ENCODE measurements around the gene KIR2DL4.
"Not testable (repeated sequence)": the region's sequence is repeated elsewhere in the genome, so short reads cannot be mapped to it uniquely, and the experiment has no call there.

Gene KIR2DL4

DNA sequence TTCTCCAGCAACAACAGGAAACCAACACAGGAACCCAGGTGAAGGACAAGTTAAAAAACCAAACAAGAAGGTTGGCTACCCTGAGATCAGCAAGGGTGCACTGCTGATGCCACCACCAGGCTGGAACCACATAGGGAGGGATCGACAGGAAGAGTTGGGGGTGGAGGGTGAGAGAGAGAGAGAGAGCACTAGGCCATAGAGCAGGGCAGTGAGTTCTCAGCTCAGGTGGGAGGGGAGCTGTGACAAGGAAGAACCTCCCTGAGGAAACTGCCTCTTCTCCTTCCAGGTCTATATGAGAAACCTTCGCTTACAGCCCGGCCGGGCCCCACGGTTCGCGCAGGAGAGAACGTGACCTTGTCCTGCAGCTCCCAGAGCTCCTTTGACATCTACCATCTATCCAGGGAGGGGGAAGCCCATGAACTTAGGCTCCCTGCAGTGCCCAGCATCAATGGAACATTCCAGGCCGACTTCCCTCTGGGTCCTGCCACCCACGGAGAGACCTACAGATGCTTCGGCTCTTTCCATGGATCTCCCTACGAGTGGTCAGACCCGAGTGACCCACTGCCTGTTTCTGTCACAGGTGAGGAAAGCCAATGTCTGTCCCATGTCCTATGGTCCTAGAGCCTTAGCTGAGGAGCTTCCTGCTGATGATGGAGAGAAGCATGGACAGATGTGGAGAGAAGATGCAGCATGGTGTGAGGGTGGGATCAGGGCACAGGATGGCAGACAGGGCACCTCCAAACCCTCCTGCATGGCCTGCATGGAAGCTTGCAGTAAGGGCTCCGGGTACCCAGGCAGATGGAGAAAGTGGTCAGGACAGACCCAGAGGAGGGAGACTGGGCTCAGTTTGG is 2.5 kb downstream of the KIR2DL4 start:
- no peak for DNase-seq

- no peak for DNase-seq
Observed at GRCh38 chr19:54806516-54806838, 3.1 kb downstream of the KIR2DL4 start.

GRCh38 chr19:54814571-54814970 is 11.2 kb downstream of the KIR2DL4 start:
- DNase-seq = not testable (repeated sequence)

DNA sequence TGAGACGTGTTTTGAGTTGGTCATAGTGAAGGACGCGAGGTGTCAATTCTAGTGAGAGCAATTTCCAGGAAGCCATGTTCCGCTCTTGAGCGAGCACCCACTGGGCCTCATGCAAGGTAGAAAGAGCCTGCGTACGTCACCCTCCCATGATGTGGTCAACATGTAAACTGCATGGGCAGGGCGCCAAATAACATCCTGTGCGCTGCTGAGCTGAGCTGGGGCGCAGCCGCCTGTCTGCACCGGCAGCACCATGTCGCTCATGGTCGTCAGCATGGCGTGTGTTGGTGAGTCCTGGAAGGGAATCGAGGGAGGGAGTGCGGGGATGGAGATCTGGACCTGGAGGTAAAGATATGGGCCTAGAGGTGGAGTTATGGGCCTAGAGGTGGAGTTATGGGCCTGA is 12.8 kb downstream of the KIR2DL4 start, which contains the start of gene KIR3DL1:
Gene KIR3DL1, plus strand, starts transcription at position 218 of the 400 bp plus-strand sequence.
- DNase-seq = not testable (repeated sequence)

DNA sequence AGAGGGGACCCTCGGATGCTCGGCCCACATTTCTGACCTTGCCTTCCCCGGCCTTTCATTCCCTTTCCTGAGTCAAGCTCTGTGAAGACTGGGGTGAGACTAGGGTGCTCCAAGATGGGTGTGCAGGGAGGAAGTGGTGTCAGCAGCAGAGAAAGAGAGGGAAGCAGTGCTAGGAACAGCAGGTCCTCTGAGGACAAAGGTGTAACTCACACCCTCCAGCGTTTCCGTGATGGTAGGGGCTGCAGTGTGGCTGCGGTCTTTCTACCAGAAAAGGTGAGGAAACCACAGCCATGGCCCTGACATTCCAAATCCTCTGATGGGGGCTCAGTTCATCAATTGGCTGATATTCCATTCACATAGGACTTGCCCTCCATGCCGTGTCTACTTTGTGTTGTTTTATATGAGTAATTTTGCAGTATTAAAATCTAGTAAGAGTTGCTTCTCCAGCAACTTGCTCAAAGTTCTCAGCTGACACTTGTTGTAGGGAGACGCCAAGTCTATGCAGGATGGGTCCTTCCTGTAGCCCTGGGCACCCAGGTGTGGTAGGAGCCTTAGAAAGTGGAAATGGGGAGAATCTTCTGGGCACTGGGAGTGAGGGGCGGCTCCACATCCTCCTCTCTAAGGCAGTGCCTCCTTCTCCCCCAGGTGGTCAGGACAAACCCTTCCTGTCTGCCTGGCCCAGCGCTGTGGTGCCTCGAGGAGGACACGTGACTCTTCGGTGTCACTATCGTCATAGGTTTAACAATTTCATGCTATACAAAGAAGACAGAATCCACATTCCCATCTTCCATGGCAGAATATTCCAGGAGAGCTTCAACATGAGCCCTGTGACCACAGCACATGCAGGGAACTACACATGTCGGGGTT is 14.5 kb downstream of the KIR2DL4 start:
- no peak for DNase-seq

- DNase-seq = not testable (repeated sequence)
Observed at GRCh38 chr19:54824416-54824815, 21.0 kb downstream of the KIR2DL4 start.

- DNase-seq = not testable (repeated sequence)
Observed at GRCh38 chr19:54825326-54825725, 21.9 kb downstream of the KIR2DL4 start.

GRCh38 chr19:54828064-54828463 is 24.7 kb downstream of the KIR2DL4 start:
- DNase-seq = not testable (repeated sequence)

- not testable (repeated sequence) for DNase-seq
Observed at GRCh38 chr19:54832496-54832895, 29.1 kb downstream of the KIR2DL4 start, which contains the start of gene KIR2DS4. KIR2DS4 (plus strand) TSS chr19:54832676.

GRCh38 chr19:54835126-54835525 is 31.7 kb downstream of the KIR2DL4 start:
- not testable (repeated sequence) for DNase-seq

- not testable (repeated sequence) for DNase-seq
Observed at GRCh38 chr19:54837522-54837921, 34.1 kb downstream of the KIR2DL4 start.

DNA sequence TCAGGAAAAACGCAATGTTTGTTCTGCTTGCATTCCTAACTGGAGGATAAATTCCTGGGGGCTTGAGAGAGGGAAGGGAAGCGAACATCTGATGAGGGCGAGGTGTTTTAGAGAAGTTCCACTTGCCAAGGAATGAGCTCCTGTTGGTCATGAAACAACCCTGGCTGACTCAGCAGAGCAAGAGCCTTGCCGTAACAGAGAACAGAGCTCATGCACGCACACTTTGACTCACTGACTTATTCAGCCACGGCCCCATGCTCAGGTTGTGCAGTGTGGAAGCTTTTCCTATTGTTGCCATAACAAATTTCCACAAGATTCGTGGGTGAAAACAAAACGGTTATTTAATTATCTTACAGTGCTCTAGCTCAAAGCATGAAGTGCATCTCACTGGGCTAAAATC is 39.8 kb downstream of the KIR2DL4 start:
- DNase-seq = not testable (repeated sequence)

DNA sequence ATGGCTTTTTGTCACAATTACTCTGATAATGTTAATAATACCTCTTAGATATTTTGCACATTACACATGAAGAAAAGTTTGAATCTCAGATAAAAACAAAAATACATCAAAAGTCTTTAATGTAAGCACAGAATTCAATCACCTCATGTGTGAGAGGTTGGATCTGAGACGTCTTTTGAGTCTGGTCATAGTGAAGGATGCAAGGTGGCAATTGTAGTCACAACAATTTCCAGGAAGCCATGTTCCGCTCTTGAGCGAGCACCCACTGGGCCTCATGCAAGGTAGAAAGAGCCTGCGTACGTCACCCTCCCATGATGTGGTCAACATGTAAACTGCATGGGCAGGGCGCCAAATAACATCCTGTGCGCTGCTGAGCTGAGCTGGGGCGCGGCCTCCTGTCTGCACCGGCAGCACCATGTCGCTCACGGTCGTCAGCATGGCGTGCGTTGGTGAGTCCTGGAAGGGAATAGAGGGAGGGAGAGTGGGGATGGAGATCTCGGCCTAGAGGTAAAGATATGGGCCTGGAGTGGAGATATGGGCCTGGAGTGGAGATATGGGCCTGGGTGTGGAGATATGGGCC is 46.7 kb downstream of the KIR2DL4 start, which contains the start of gene KIR3DL2:
Gene KIR3DL2, plus strand, starts transcription at position 383 of the 580 bp plus-strand sequence. Its CDS starts 33 bp downstream, at position 416.
- DNase-seq = not testable (repeated sequence)

DNA sequence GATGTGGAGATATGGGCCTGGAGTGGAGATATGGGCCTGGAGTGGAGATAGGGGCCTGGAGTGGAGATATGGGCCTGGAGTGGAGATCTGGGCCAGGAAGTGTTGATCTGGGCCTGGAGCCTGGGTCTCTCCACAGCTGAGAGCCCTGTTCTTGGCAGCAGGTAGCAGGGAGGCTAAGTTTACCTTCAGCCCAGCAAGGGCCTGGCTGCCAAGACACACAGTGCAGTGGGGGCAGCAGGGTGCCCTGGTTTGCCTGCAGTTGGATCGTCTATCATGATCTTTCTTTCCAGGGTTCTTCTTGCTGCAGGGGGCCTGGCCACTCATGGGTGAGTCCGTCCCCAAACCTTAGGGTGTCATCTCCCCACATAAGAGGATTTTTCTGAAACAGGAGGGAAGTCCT is 47.5 kb downstream of the KIR2DL4 start:
- DNase-seq = no peak

DNA sequence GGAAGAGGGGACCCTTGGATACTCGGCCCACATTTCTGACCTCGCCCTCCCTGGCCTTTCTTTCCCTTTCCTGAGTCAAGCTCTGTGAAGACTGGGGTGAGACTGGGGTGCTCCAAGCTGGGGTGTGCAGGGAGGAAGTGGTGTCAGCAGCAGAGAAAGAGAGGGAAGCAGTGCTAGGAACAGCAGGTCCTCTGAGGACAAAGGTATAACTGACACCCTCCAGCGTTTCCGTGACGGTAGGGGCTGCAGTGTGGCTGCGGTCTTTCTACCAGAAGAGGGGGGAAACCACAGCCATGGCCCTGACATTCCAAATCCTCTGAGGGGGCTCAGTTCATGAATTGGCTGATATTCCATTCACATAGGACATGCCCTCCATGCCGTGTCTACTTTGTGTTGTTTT is 47.9 kb downstream of the KIR2DL4 start:
- no peak for DNase-seq

GRCh38 chr19:54855241-54855640 is 51.8 kb downstream of the KIR2DL4 start:
- DNase-seq = not testable (repeated sequence)

DNA sequence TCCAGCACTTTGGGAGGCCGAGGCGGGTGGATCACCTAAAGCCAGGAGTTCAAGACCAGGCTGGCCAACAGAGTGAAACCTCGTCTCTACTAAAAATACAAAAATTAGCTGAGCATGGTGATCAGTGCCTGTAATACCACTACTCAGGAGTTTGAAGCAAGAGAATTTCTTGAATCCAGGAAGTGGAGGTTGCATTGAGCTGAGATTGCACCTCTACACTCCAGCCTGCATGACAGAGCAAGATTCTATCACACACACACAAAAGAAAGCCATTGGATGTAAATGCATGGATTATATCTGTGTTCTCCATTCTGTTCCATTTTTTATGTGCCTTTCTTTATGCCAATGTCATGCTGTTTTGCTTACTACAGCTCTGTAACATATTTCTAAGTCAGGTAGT is 55.1 kb downstream of the KIR2DL4 start:
- not testable (repeated sequence) for DNase-seq

DNA sequence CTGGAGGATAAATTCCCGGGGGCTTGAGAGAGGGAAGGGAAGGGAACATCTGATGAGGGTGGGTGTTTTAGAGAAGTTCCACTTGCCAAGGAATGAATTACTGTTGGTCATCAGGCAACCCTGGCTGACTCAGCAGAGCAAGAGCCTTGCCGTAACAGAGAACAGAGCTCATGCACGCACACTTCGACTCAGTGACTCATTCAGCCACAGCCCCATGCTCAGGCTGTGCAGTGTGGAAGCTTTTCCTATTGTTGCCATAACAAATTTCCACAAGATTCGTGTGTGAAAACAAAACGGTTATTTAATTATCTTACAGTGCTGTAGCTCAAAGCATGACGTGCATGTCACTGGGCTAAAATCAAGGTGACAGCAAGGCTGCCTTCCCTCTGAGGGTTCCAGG is 56.0 kb downstream of the KIR2DL4 start:
- DNase-seq = not testable (repeated sequence)

- not testable (repeated sequence) for DNase-seq
Observed at GRCh38 chr19:54863459-54863858, 60.0 kb downstream of the KIR2DL4 start.

Data from NCI-H1092 treated with DMSO at 0.1 percent for 48 hours (cell line).